ENCODE measurements around the gene SLCO3A1.

The SLCO3A1 gene

DNA sequence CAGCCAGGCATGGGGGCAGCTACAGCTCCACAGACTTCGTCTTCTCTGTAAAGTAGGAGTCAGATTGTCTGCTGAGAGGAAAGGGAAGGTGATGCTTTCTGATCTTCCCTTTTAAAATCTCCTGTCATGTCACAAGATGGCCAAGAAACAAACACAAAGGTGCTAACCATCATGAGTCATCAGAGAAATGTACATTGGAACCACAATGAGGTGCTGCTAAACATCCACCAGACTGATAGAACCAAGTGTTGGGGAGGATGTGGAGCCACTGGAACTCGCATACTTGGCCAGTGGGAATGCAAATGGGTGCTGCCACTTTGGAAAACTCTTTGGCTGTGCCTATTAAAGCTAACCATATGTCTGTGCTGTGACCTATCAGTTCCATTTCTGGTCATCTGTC is 268.8 kb downstream of the SLCO3A1 start:
- DNase-seq (ENCODE audit: low read depth): no peak
- no peak overlapping the region for H3K4me3 ChIP-seq (ENCODE audit: low read depth, low read length)
- TF ChIP-seq, protein P1, sequence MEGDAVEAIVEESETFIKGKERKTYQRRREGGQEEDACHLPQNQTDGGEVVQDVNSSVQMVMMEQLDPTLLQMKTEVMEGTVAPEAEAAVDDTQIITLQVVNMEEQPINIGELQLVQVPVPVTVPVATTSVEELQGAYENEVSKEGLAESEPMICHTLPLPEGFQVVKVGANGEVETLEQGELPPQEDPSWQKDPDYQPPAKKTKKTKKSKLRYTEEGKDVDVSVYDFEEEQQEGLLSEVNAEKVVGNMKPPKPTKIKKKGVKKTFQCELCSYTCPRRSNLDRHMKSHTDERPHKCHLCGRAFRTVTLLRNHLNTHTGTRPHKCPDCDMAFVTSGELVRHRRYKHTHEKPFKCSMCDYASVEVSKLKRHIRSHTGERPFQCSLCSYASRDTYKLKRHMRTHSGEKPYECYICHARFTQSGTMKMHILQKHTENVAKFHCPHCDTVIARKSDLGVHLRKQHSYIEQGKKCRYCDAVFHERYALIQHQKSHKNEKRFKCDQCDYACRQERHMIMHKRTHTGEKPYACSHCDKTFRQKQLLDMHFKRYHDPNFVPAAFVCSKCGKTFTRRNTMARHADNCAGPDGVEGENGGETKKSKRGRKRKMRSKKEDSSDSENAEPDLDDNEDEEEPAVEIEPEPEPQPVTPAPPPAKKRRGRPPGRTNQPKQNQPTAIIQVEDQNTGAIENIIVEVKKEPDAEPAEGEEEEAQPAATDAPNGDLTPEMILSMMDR (IDR thresholded peaks at IDR 0.05; ENCODE audit: low read depth, low read length, missing control alignments): no peak

DNA sequence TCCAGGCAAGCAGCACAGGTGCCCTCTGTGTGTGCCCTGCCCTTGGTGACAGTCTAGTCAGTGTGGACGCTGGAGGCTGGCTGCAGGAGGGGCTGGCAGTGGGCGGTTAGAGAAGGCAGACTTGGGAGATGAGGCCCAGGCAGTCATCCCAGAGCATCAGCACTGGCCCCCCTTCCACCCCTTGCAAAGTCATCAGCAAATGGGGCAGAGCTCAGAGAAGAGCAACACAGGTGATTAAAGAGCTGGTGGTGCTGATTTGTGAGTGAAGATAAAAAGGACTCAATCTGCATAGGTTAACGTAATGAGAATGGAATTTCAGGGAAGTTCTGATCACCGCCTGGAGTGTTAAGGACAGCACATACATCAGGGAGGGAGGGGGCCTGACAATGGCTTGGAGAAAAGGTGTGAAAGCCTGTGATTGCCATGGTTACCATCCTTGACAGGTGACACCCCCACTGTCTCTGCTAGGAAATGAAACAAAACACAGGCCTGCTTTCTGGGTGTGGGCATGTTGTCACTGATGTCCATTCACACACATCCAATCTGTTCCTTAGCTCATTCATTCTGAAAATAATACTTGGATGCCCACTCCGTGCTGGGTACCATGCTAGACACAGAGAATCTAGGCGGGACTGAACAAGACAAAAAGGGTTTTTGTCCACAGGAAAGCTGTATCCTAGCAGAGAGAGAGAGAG is 270.6 kb downstream of the SLCO3A1 start:
- DNase-seq (ENCODE audit: low read depth): no peak
- no peak overlapping the region for H3K4me3 ChIP-seq (ENCODE audit: low read depth, low read length)
- TF ChIP-seq, protein P1 (IDR thresholded peaks at IDR 0.05; ENCODE audit: low read depth, low read length, missing control alignments): no peak

DNA sequence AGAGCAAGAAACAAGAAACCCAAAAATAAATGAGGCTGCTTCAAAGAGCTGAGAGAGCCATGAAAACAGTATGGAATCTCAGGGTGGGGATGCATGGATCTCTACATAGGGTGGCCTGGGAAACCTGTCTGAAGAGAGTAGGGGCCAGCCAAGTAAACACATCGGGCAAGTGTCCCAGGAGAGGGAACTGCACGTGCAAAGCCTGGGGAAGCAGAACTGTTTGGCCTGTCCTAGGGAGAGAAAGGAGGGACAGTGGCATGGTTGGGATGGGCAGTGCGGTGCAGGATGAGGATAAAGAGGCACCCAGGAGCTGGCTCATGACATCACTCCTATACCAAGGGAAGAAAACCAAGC is 271.1 kb downstream of the SLCO3A1 start:
- TF ChIP-seq, protein P1 (IDR thresholded peaks at IDR 0.05; ENCODE audit: low read depth, low read length, missing control alignments): no peak
- DNase-seq (ENCODE audit: low read depth): no peak
- H3K4me3 ChIP-seq (ENCODE audit: low read depth, low read length): no peak overlapping the region

DNA sequence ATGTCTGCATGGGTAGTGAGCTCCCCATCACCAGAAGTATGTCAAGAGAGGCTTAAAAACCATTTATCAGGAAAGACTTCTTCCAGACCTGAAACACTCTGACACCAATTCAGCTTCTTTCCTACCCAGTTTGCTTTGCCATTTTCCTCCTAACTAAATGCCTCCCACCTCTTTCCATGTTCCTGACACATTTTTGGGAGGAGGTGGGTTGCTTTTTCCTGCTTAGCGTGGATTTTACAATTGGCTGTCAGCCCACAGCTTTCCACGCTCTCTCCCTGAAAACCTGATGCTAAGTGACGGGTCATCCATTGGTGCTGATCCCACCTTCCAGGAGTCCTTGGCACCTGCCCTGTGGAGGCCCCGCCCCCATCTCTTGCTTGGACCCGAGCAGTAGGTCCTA is 275.3 kb downstream of the SLCO3A1 start:
- no peak overlapping the region for H3K4me3 ChIP-seq (ENCODE audit: low read depth, low read length)
- no peak for DNase-seq (ENCODE audit: low read depth)
- TF ChIP-seq, protein P1 (IDR thresholded peaks at IDR 0.05; ENCODE audit: low read depth, low read length, missing control alignments): no peak

DNA sequence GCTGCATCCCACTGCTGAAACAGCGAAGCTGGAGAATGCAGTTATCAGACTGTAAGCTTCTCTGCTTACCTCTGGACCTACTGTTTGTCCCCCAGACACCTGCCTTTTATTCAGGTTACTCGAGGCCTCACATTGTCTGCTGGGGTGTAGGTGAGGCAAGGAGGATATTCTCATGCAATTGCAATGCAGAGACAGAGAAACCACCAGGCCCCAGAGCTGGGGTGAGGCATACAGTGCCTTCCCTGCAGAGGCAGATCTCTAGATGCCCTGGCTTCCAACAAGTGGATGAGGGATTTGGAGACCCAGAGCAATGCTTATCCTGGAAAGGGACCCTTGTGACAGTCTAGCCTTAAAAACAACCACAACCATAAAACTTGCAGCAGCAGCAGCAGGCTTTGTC is 276.7 kb downstream of the SLCO3A1 start:
- DNase-seq (ENCODE audit: low read depth): no peak
- no peak overlapping the region for H3K4me3 ChIP-seq (ENCODE audit: low read depth, low read length)
- TF ChIP-seq, protein P1 (IDR thresholded peaks at IDR 0.05; ENCODE audit: low read depth, low read length, missing control alignments): no peak

DNA sequence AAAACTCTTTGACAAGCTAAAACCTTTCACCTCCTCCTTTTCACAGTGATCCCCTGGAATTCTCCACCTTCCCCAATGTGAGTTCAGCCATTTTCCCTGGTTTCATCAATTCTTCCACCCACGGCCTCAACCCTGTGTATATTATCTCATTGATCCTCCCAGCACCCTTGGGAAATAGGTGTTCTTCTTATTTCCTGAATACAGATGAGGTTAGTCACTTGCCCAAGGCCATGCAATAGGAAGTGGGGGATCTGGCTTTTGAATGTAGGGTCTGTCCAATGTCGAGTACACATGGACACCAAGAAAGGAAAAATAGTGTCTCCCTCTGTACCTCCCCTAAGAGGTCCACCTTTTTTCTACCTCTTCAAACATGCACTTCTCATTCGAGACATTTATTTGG is 277.4 kb downstream of the SLCO3A1 start:
- H3K4me3 ChIP-seq (ENCODE audit: low read depth, low read length): no peak overlapping the region
- DNase-seq (ENCODE audit: low read depth): no peak
- TF ChIP-seq, protein P1 (IDR thresholded peaks at IDR 0.05; ENCODE audit: low read depth, low read length, missing control alignments): no peak
